IPS-15b (cell line): ENCODE measurements around the gene CPA1.

Source experiments
- H3K27me3 ChIP-seq: one replicate; pipeline ENCODE4 v1.6.1; 2013; ENCODE audit warnings: low read length; ENCODE audit not compliant: control insufficient read depth, insufficient read depth
- H3K36me3 ChIP-seq: one replicate; pipeline ENCODE4 v1.6.1; 2013; ENCODE audit warnings: low read length; ENCODE audit not compliant: control insufficient read depth, insufficient read depth
- H3K4me1 ChIP-seq: one replicate; pipeline ENCODE4 v1.6.1; 2013; ENCODE audit warnings: mild to moderate bottlenecking, low read length; ENCODE audit not compliant: control insufficient read depth, insufficient read depth
- H3K4me3 ChIP-seq: one replicate; pipeline ENCODE4 v1.5.1; 2013; ENCODE audit warnings: low read depth, low read length
- H3K9ac ChIP-seq: one replicate; pipeline ENCODE4 v1.6.1; 2013; ENCODE audit warnings: low read depth, mild to moderate bottlenecking, low read length
- H3K9me3 ChIP-seq: one replicate; pipeline ENCODE4 v1.6.1; 2013; ENCODE audit warnings: mild to moderate bottlenecking, low read length; ENCODE audit not compliant: control insufficient read depth, insufficient read depth

Gene CPA1

GRCh38 chr7:130381468-130382312 lies 1.4 kb downstream of the CPA1 start:
- H3K9ac ChIP-seq, result no peak overlapping the region
- no peaks in the 10 kb centered on the region for H3K9me3 ChIP-seq
- H3K36me3 ChIP-seq, result no peaks in the 10 kb centered on the region
- peaks cover 5% of the 10 kb centered on the region for H3K27me3 ChIP-seq
- H3K4me1 ChIP-seq, result no peaks in the 10 kb centered on the region
- no peak overlapping the region for H3K4me3 ChIP-seq

GRCh38 chr7:130383187-130383980 lies 3.1 kb downstream of the CPA1 start:
- Histone ChIP-seq H3K9me3 (no peaks in the 10 kb centered on the region), H3K36me3 (no peaks in the 10 kb centered on the region), H3K4me1 (no peaks in the 10 kb centered on the region), H3K27me3 (peaks cover 5% of the 10 kb centered on the region), H3K9ac (no peak overlapping the region), H3K4me3 (no peak overlapping the region)

GRCh38 chr7:130384371-130384801 lies 4.1 kb downstream of the CPA1 start:
- Histone ChIP-seq H3K36me3 (no peaks in the 10 kb centered on the region), H3K4me1 (no peaks in the 10 kb centered on the region), H3K4me3 (no peak overlapping the region), H3K9me3 (no peaks in the 10 kb centered on the region), H3K27me3 (peaks cover 5% of the 10 kb centered on the region), H3K9ac (no peak overlapping the region)

DNA sequence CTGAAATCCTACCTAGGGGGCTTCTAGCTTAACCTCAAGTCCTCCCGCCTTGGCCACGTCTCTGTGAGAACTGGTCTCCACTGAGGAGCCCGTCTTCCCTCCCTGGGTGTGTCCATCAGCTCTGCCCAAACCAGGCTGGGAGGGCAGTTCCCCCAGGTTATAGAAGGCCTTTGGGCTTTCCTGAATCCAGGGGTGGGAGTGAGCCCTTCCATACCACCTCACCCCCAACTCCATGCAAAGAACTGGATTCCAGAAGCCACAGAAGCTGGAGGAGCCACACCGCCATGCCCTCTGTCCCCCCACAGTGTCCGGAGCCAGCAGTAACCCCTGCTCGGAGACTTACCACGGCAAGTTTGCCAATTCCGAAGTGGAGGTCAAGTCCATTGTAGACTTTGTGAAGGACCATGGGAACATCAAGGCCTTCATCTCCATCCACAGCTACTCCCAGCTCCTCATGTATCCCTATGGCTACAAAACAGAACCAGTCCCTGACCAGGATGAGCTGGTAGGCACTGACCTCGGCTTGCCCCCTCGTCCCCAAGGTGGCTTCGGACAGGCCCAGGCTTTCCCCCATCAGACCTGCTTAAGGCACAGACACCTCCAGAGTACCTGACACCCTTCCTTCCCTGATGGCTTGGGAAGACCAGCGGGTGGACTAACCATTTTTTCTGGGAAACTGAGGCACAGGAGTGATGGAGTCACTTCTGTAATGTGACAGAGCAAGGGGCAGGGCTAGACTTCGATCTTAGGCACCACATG lies 4.7 kb downstream of the CPA1 start:
- Histone ChIP-seq H3K27me3 (peaks cover 5% of the 10 kb centered on the region), H3K9me3 (no peaks in the 10 kb centered on the region), H3K9ac (no peak overlapping the region), H3K36me3 (no peaks in the 10 kb centered on the region), H3K4me3 (no peak overlapping the region), H3K4me1 (no peaks in the 10 kb centered on the region)

- Histone ChIP-seq H3K36me3 (no peaks in the 10 kb centered on the region), H3K27me3 (peaks cover 5% of the 10 kb centered on the region), H3K9me3 (no peaks in the 10 kb centered on the region), H3K4me1 (no peaks in the 10 kb centered on the region), H3K4me3 (no peak overlapping the region), H3K9ac (no peak overlapping the region)
Measured at GRCh38 chr7:130385600-130386066, 5.3 kb downstream of the CPA1 start.

GRCh38 chr7:130386876-130387275 lies 6.6 kb downstream of the CPA1 start:
- Histone ChIP-seq H3K4me3 (no peak overlapping the region), H3K36me3 (no peaks in the 10 kb centered on the region), H3K4me1 (no peaks in the 10 kb centered on the region), H3K9ac (no peak overlapping the region), H3K27me3 (no peaks in the 10 kb centered on the region), H3K9me3 (no peaks in the 10 kb centered on the region)

- no peaks in the 10 kb centered on the region for H3K4me1 ChIP-seq
- H3K4me3 ChIP-seq, result no peak overlapping the region
- H3K27me3 ChIP-seq, result no peaks in the 10 kb centered on the region
- H3K9ac ChIP-seq, result no peak overlapping the region
- H3K36me3 ChIP-seq, result no peaks in the 10 kb centered on the region
- H3K9me3 ChIP-seq, result no peaks in the 10 kb centered on the region
Measured at GRCh38 chr7:130387306-130387627, 7.0 kb downstream of the CPA1 start.

DNA sequence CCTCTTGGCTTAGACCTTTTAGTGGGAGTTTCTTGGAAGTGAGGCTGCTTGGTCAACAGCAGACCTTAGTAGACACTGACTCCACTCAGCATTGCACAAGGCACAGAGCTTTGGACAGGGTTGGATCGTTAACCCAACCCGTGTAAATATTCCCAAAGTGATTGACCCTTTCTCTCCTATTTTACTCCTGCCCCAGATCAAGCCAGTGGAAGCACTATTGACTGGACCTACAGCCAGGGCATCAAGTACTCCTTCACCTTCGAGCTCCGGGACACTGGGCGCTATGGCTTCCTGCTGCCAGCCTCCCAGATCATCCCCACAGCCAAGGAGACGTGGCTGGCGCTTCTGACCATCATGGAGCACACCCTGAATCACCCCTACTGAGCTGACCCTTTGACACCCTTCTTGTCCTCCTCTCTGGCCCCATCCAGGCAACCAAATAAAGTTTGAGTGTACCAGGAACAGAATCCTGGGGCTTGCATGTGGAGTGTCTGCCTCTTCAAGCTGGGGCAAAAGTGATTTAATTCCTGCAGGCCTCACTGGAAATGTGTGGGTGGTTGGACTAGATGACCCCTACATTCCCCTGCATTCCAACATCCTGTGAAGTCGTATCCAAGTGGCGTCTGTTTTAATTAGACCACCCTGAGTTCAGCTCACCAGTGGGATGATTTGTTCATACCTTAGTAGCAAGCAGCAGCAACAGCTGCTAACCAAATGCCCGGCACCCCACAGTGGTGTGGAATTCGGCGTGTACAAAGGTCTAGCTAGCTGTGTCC lies 7.5 kb downstream of the CPA1 start:
- Histone ChIP-seq H3K4me1 (no peaks in the 10 kb centered on the region), H3K36me3 (no peaks in the 10 kb centered on the region), H3K9ac (no peak overlapping the region), H3K9me3 (no peaks in the 10 kb centered on the region), H3K4me3 (no peak overlapping the region), H3K27me3 (no peaks in the 10 kb centered on the region)

- Histone ChIP-seq H3K27me3 (no peaks in the 10 kb centered on the region), H3K9ac (no peak overlapping the region), H3K4me3 (no peak overlapping the region), H3K36me3 (no peaks in the 10 kb centered on the region), H3K4me1 (no peaks in the 10 kb centered on the region), H3K9me3 (no peaks in the 10 kb centered on the region)
Measured at GRCh38 chr7:130388671-130389070, 8.4 kb downstream of the CPA1 start.

DNA sequence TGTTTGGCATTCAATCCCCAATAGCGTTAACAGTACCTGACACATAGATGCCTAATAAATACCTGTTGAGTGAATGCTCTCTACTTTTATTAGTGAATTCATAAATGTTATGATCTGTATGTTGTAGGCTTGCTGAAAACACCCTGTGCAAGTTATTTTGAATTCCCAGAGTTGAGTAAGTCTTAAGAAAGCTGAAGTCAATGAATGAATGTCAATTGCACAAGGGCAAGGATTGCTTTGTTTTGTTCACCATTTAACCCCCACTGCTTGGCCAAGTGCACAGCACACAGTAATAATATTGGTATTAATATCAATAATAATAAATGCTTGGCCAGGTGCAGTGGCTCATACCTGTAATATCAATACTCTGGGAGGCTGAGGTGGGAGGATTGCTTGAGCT lies 10.2 kb downstream of the CPA1 start:
- Histone ChIP-seq H3K36me3 (no peaks in the 10 kb centered on the region), H3K4me1 (no peaks in the 10 kb centered on the region), H3K4me3 (no peak overlapping the region), H3K9ac (no peak overlapping the region), H3K9me3 (no peaks in the 10 kb centered on the region), H3K27me3 (no peaks in the 10 kb centered on the region)

DNA sequence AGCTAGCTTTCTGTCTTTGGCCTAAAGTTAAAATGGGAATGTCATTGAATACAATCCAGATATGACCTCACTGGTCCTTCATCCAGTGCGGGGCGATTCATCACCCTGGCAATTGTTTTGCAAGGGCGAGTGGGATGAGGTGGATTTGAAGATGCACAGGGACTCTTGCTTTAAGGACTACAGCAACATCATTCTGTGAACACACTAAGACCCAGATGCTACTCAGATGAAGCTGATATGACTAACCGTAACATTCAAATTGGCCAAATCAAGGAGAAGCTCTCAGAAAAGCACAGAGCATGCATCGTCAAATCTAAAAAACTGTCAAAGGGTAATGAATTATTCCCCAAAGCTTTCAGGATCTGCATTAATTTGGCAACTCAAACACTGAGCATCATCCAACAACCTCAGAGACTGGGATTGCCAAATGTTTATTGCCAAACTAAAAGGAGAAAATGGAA lies 12.8 kb downstream of the CPA1 start:
- H3K9me3 ChIP-seq, result no peaks in the 10 kb centered on the region
- no peaks in the 10 kb centered on the region for H3K27me3 ChIP-seq
- no peaks in the 10 kb centered on the region for H3K4me1 ChIP-seq
- H3K36me3 ChIP-seq, result no peaks in the 10 kb centered on the region
- H3K4me3 ChIP-seq, result no peak overlapping the region
- no peak overlapping the region for H3K9ac ChIP-seq
